Stomach smooth muscle (tissue), 2 donors: ENCODE data around the gene LCTL.
"Not testable (repeated sequence)": the region's sequence is repeated elsewhere in the genome, so short reads cannot be mapped to it uniquely, and the experiment has no call there.

Experiments
- H3K27ac ChIP-seq: one replicate; pipeline ENCODE4 v1.7.0; 2013; ENCODE audit warnings: mild to moderate bottlenecking, low read length, inconsistent platforms
- H3K27me3 ChIP-seq, 2 donors: one replicate each; pipeline ENCODE4 v1.7.0; 2013; ENCODE audit warnings: low read length in 2 of 2; ENCODE audit not compliant: insufficient read depth in 2 of 2, control insufficient read depth in 1 of 2
- H3K36me3 ChIP-seq, 2 donors: one replicate each; pipeline ENCODE4 v1.7.0; 2013; ENCODE audit warnings: low read length in 2 of 2; ENCODE audit not compliant: control insufficient read depth in 2 of 2, insufficient read depth in 2 of 2
- H3K4me1 ChIP-seq: one replicate; pipeline ENCODE4 v1.7.0; 2013; ENCODE audit warnings: low read length; ENCODE audit not compliant: control insufficient read depth, insufficient read depth
- H3K4me3 ChIP-seq, 2 donors: one replicate each; pipeline ENCODE4 v1.7.0; 2013; ENCODE audit warnings: low read length in 2 of 2
- H3K9ac ChIP-seq, 2 donors: one replicate each; pipeline ENCODE4 v1.7.0; 2013; ENCODE audit warnings: low read length in 2 of 2, mild to moderate bottlenecking in 1 of 2
- H3K9me3 ChIP-seq, 2 donors: one replicate each; pipeline ENCODE4 v1.7.0; 2013; ENCODE audit warnings: low read length in 2 of 2; ENCODE audit not compliant: control insufficient read depth in 2 of 2
- donor health status: healthy.
- donor health status: Pancreatic carcinoma.

The LCTL gene

GRCh38 chr15:66514586-66514985 is 51.2 kb downstream of the LCTL start:
- peaks cover 2 to 4% of the 10 kb centered on the region in 2 donors for H3K36me3 ChIP-seq
- no peak overlapping the region for H3K4me3 ChIP-seq
- H3K27me3 ChIP-seq: no peaks in the 10 kb centered on the region
- H3K4me1 ChIP-seq: no peaks in the 10 kb centered on the region
- H3K9ac ChIP-seq: no peak overlapping the region
- no peaks in the 10 kb centered on the region for H3K9me3 ChIP-seq
- H3K27ac ChIP-seq: no peak overlapping the region

- Histone ChIP-seq H3K9ac (no peak overlapping the region), H3K9me3 (no peaks in the 10 kb centered on the region), H3K27me3 (no peaks in the 10 kb centered on the region), H3K4me3 (no peak overlapping the region), H3K4me1 (peaks cover 15% of the 10 kb centered on the region), H3K36me3 (no peaks in the 10 kb centered on the region), H3K27ac (no peak overlapping the region)
These were observed 57.4 kb downstream of the LCTL start for GRCh38 chr15:66508293-66508883.

- Histone ChIP-seq H3K36me3 (peaks cover 15 to 25% of the 10 kb centered on the region in 2 donors), H3K9ac (peak overlapping the region; percentile 95 to 97), H3K4me3 (peak overlapping the region; percentile 97 to 100), H3K27ac (no peak overlapping the region), H3K27me3 (no peaks in the 10 kb centered on the region), H3K4me1 (peaks cover 20% of the 10 kb centered on the region), H3K9me3 (no peaks in the 10 kb centered on the region)
These were observed 60.0 kb downstream of the LCTL start for GRCh38 chr15:66505818-66506217.

- Histone ChIP-seq H3K36me3 (peaks cover 17 to 29% of the 10 kb centered on the region in 2 donors), H3K9ac (peak overlapping the region; percentile 95 to 97), H3K4me3 (peak overlapping the region; percentile 97 to 100), H3K4me1 (peaks cover 20% of the 10 kb centered on the region), H3K9me3 (no peaks in the 10 kb centered on the region), H3K27me3 (no peaks in the 10 kb centered on the region), H3K27ac (peak overlapping the region; percentile 95)
These were observed 60.4 kb downstream of the LCTL start for GRCh38 chr15:66505430-66505811.

- H3K9ac ChIP-seq: peak within 1 kb of the TSS; percentile 95 to 97
- peak within 1 kb of the TSS; percentile 95 for H3K27ac ChIP-seq
- peak within 1 kb of the TSS; percentile 97 to 100 for H3K4me3 ChIP-seq
- no peaks in the 10 kb centered on the region for H3K9me3 ChIP-seq
- peaks cover 20% of the 10 kb centered on the region for H3K4me1 ChIP-seq
- no peaks in the 10 kb centered on the region for H3K27me3 ChIP-seq
- peaks cover 23 to 35% of the 10 kb centered on the region in 2 donors for H3K36me3 ChIP-seq
These were observed 61.0 kb downstream of the LCTL start, which contains the start of the genes RPL4 and ZWILCH for GRCh38 chr15:66504563-66505429. Gene RPL4, minus strand, starts transcription at chr15:66504855. Its CDS starts 65 bp downstream, at chr15:66504790. Gene ZWILCH, plus strand, starts transcription at chr15:66505326. Its CDS starts 13 bp downstream, at chr15:66505339.

GRCh38 chr15:66503780-66504562 is 61.8 kb downstream of the LCTL start:
- peaks cover 28 to 41% of the 10 kb centered on the region in 2 donors for H3K36me3 ChIP-seq
- H3K9ac ChIP-seq: peak overlapping the region; percentile 95 to 97
- peaks cover 20% of the 10 kb centered on the region for H3K4me1 ChIP-seq
- H3K27ac ChIP-seq: peak overlapping the region; percentile 95
- no peaks in the 10 kb centered on the region for H3K27me3 ChIP-seq
- H3K9me3 ChIP-seq: no peaks in the 10 kb centered on the region
- H3K4me3 ChIP-seq: peak overlapping the region; percentile 97 to 100

- Histone ChIP-seq H3K4me1 (peaks cover 20% of the 10 kb centered on the region), H3K9ac (peak overlapping the region; percentile 95 to 97), H3K4me3 (peak overlapping the region; percentile 97 to 100), H3K36me3 (peaks cover 34 to 48% of the 10 kb centered on the region in 2 donors)
- H3K9me3 ChIP-seq, H3K27me3 ChIP-seq, H3K27ac ChIP-seq: not testable (repeated sequence)
These were observed 62.7 kb downstream of the LCTL start for GRCh38 chr15:66503041-66503648.

- H3K4me1 ChIP-seq: peaks cover 20% of the 10 kb centered on the region
- H3K9me3 ChIP-seq: no peaks in the 10 kb centered on the region
- H3K4me3 ChIP-seq: no peak overlapping the region
- H3K36me3 ChIP-seq: peaks cover 34 to 51% of the 10 kb centered on the region in 2 donors
- no peak overlapping the region for H3K27ac ChIP-seq
- H3K9ac ChIP-seq: no peak overlapping the region
- H3K27me3 ChIP-seq: no peaks in the 10 kb centered on the region
These were observed 63.3 kb downstream of the LCTL start for GRCh38 chr15:66502491-66502890.

- H3K27me3 ChIP-seq, H3K4me3 ChIP-seq, H3K9me3 ChIP-seq, H3K9ac ChIP-seq, H3K27ac ChIP-seq: not testable (repeated sequence)
- H3K36me3 ChIP-seq: peaks cover 38 to 51% of the 10 kb centered on the region in 2 donors
- peaks cover 26% of the 10 kb centered on the region for H3K4me1 ChIP-seq
These were observed 65.5 kb downstream of the LCTL start for GRCh38 chr15:66500346-66500745.
